ENCODE results near the gene LIF.
"Not testable (repeated sequence)": the region's sequence is repeated elsewhere in the genome, so short reads cannot be mapped to it uniquely, and the experiment has no call there.

LIF gene

GRCh38 chr22:30205281-30206115 is 41.1 kb downstream of the LIF start:
- no peak for DNase-seq

GRCh38 chr22:30204742-30205111 is 41.8 kb downstream of the LIF start:
- DNase-seq, result no peak

- no peak for DNase-seq
Observed at GRCh38 chr22:30204015-30204741, 42.4 kb downstream of the LIF start.

GRCh38 chr22:30202531-30203006 is 44.0 kb downstream of the LIF start:
- DNase-seq, result no peak

- DNase-seq, result no peak
Observed at GRCh38 chr22:30201945-30202344, 44.6 kb downstream of the LIF start.

- not testable (repeated sequence) for DNase-seq
Observed at GRCh38 chr22:30200905-30201304, 45.7 kb downstream of the LIF start.

- no peak for DNase-seq
Observed at GRCh38 chr22:30198921-30199320, 47.6 kb downstream of the LIF start.

- no peak for DNase-seq
Observed at GRCh38 chr22:30198152-30198825, 48.3 kb downstream of the LIF start.

- DNase-seq, result no peak
Observed at GRCh38 chr22:30197389-30197788, 49.2 kb downstream of the LIF start.

GRCh38 chr22:30196880-30197336 is 49.7 kb downstream of the LIF start:
- no peak for DNase-seq

- DNase-seq, result peak; percentile 79
Observed at GRCh38 chr22:30196141-30196879, 50.2 kb downstream of the LIF start.

- DNase-seq, result no peak
Observed at GRCh38 chr22:30195245-30196140, 51.1 kb downstream of the LIF start.

- no peak for DNase-seq
Observed at GRCh38 chr22:30193031-30193775, 53.4 kb downstream of the LIF start.

- no peak for DNase-seq
Observed at GRCh38 chr22:30192427-30192826, 54.1 kb downstream of the LIF start.

- no peak for DNase-seq
Observed at GRCh38 chr22:30191040-30191701, 55.4 kb downstream of the LIF start.

- no peak for DNase-seq
Observed at GRCh38 chr22:30190574-30190973, 56.0 kb downstream of the LIF start.
